Neural cell (in vitro differentiated cells): ENCODE results near the gene CHST1. TPM values are rescaled to one million over a fixed set of nuclear protein-coding genes. Genes with fewer than 3 reads are reported as not detected.

Source experiments
- H2AFZ ChIP-seq: fragments of 200-600, 300-800 bp; sonication (generic), shearing (Covaris generic); 2 replicates; pipeline ENCODE4 v1.6.0; 2014; ENCODE audit warnings: low read depth, mild to moderate bottlenecking, antibody characterized with exemption, low read length, moderate library complexity
- H3F3A ChIP-seq: fragments of 200-600 bp; shearing (Covaris generic); 2 replicates; pipeline ENCODE4 v1.6.1; 2016; ENCODE audit warnings: mild to moderate bottlenecking, moderate library complexity, mixed read lengths, antibody characterized with exemption, low read length; ENCODE audit not compliant: insufficient read depth, poor library complexity, severe bottlenecking
- H3K27ac ChIP-seq: fragments of 200-600, 300-800 bp; sonication (generic), shearing (Covaris generic); 2 replicates; pipeline ENCODE4 v1.5.1; 2014; ENCODE audit warnings: mild to moderate bottlenecking, low read length, moderate library complexity
- H3K27me3 ChIP-seq: fragments of 300-800, 200-600 bp; sonication (generic), shearing (Covaris generic); 2 replicates; pipeline ENCODE4 v1.6.0; 2014; ENCODE audit warnings: mild to moderate bottlenecking, low read depth, low read length, moderate library complexity; ENCODE audit not compliant: insufficient read depth
- H3K36me3 ChIP-seq: fragments of 300-800, 200-600 bp; sonication (generic), shearing (Covaris generic); 2 replicates; pipeline ENCODE4 v1.5.1; 2014; ENCODE audit warnings: mild to moderate bottlenecking, antibody characterized with exemption, low read length, moderate library complexity; ENCODE audit not compliant: insufficient read depth
- H3K4me2 ChIP-seq: fragments of 300-800, 200-600 bp; sonication (generic), shearing (Covaris generic); 2 replicates; pipeline ENCODE4 v1.6.0; 2014; ENCODE audit warnings: mild to moderate bottlenecking, low read length
- H3K4me3 ChIP-seq: fragments of 300-800, 200-600 bp; sonication (generic), shearing (Covaris generic); 2 replicates; pipeline ENCODE4 v1.5.1; 2014; ENCODE audit warnings: mild to moderate bottlenecking, low read length, moderate library complexity
- H3K79me2 ChIP-seq: fragments of 200-600 bp; shearing (Covaris generic); replicated peaks from 2 replicates; pipeline ENCODE4 v1.6.0; 2014; ENCODE audit warnings: mild to moderate bottlenecking, low read length, moderate library complexity; ENCODE audit not compliant: insufficient read depth
- H3K9ac ChIP-seq: fragments of 300-800, 200-600 bp; sonication (generic), shearing (Covaris generic); 2 replicates; pipeline ENCODE4 v1.6.1; 2016; ENCODE audit warnings: mild to moderate bottlenecking, low read length, mixed read lengths
- H3K9me2 ChIP-seq: fragments of 200-600 bp; shearing (Covaris generic); 2 replicates; pipeline ENCODE4 v1.6.1; 2016; ENCODE audit warnings: mild to moderate bottlenecking, low read length, mixed read lengths; ENCODE audit not compliant: insufficient read depth
- H3K9me3 ChIP-seq: fragments of 200-600, 300-800 bp; sonication (generic), shearing (Covaris generic); 2 replicates; pipeline ENCODE4 v1.6.1; 2016; ENCODE audit warnings: mild to moderate bottlenecking, mixed run types, low read length, moderate library complexity, mixed read lengths
- H4K20me1 ChIP-seq: fragments of 200-600 bp; shearing (Covaris generic); 2 replicates; pipeline ENCODE4 v1.6.1; 2016; ENCODE audit warnings: mild to moderate bottlenecking, mixed run types; ENCODE audit not compliant: insufficient read depth
- EZH2 ChIP-seq: fragments of 200-600, 300-800 bp; shearing (Covaris generic), sonication (generic); IDR thresholded peaks from 2 replicates; pipeline ENCODE4 v1.6.1; 2014; ENCODE audit warnings: antibody characterized with exemption, low read length, borderline replicate concordance, mild to moderate bottlenecking; ENCODE audit not compliant: insufficient read depth, poor library complexity, severe bottlenecking
- MXI1 ChIP-seq: fragments of 450-650 bp; conservative IDR thresholded peaks from 2 replicates; pipeline ENCODE4 v1.6.1; 2014; ENCODE audit warnings: antibody characterized with exemption, mild to moderate bottlenecking; ENCODE audit not compliant: poor library complexity, severe bottlenecking
- RAD21 ChIP-seq: fragments of 450-650 bp; conservative IDR thresholded peaks from 2 replicates; pipeline ENCODE4 v1.6.1; 2014; ENCODE audit warnings: antibody characterized with exemption, mild to moderate bottlenecking, moderate library complexity
- SMC3 ChIP-seq: fragments of 450-650 bp; conservative IDR thresholded peaks from 2 replicates; pipeline ENCODE4 v1.6.1; 2014; ENCODE audit warnings: antibody characterized with exemption, mild to moderate bottlenecking, moderate library complexity; ENCODE audit not compliant: poor library complexity
- TAF1 ChIP-seq: IDR thresholded peaks from 2 replicates; pipeline ENCODE4 v1.6.1; 2012; ENCODE audit warnings: low read depth
- polyA plus RNA-seq: library from polyadenylated mRNA; depleted of rRNA; stranded (reverse); fragments of >200 nt; gene quantifications from 2 replicates; pipeline ENCODE4 v1.2.3, GENCODE V29; 2014
- TF ChIP-seq, protein P1 (sequence below): fragments of 450-650 bp; IDR thresholded peaks from 2 replicates; pipeline ENCODE4 v1.5.1; 2014; ENCODE audit warnings: antibody characterized with exemption, mild to moderate bottlenecking, moderate library complexity; ENCODE audit not compliant: poor library complexity, severe bottlenecking

The CHST1 gene
- polyA plus RNA-seq, 1 donor from 2014 or later, result 16.2 TPM

DNA sequence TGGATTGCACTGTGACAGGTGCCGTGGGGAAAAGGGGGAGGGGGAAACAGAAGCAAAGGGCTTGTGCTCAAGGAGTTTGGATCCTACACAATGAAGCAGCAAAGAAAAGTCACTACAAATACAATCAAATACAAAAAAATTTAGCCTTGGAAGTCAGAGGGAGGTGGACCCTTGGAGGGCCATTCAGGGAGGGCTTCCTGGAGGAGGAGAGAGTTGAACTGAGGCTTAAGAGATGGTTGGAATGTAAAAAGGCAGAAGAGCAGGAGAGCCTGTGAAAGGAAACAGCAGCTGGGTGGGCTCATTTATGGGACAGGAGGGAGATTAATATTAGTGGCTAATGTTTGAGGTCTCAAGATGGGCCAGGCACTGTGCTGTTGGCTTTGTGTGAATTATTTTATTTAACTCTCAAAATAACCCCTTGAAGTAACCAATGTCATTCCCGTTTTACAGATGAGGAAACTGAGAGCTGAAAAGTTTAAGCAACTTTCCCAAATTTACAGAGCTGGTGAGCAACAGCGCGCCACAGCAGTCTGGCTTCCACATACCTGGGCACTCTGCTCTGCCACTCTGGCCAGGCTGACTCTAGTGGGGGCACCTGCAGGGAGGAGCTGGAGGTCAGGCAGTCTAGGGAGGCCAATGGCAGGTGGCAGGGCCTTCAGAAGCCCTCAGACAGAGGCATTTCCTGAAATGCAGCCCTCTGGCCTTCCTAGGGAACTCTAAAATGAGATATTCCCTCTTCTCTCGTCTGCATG is 2.7 kb upstream of the CHST1 start:
- Histone ChIP-seq H3K9me2 (no peaks in the 10 kb centered on the region), H3K9ac (no peak overlapping the region), H3F3A (no peaks in the 10 kb centered on the region), H3K9me3 (no peaks in the 10 kb centered on the region), H3K27me3 (no peaks in the 10 kb centered on the region), H3K79me2 (peaks cover 12% of the 10 kb centered on the region), H3K36me3 (no peaks in the 10 kb centered on the region), H3K4me2 (no peak overlapping the region), H3K4me3 (no peak overlapping the region), H3K27ac (no peak overlapping the region), H4K20me1 (no peaks in the 10 kb centered on the region), H2AFZ (no peak overlapping the region)
- TF ChIP-seq SMC3 (no peak), TAF1 (no peak), RAD21 (no peak), EZH2 (no peak)

DNA sequence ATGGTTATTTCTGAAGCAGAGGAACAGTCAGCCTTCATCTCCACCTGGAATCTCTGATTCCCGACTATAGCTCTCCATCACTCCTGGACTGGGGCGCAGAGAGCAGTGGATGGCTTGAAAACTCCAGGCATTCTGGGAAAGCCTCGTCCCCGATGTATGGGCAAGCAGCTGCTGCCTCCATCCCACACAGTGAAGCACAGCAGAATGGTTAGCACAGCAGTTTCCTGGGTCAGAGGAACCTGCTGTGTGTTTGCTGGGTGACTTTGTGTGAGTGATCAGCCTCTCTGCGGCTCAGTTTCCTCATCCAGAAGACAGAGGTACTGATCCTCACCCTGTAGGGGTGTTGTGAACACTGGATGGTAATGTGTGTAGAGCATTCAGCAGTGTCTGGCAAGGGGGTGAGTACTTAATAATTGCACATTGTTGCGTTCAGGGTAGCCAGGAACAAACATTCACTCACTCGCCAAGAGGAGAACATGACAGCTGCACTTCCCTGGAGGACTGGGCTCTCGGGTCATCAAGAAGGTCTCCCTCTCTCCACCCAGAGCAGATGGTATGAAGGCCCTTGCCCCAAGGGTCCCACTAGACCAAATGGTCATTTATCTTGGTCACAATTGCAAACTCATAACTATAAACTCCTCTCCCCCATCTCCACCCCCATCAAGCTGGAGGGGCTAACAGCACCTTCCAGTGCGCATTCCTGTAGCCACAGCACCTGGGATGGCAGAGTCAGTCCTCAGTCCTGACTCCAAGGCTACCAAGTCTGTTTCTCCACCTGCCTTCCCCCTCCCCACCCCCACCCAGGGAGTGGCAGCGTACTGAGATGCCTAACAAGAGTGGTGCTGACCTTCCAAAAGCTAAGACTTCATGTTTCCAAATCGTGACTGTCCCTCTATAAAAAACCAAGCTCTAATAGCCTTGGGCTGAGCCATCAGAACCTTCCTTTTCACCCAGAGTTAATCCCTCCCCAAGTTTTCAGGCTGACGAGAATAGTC is 1.5 kb upstream of the CHST1 start:
- no peak overlapping the region for H3K4me3 ChIP-seq
- no peaks in the 10 kb centered on the region for H3K9me3 ChIP-seq
- peaks cover 15% of the 10 kb centered on the region for H3K79me2 ChIP-seq
- H3K27ac ChIP-seq, result no peak overlapping the region
- no peaks in the 10 kb centered on the region for H3K36me3 ChIP-seq
- no peaks in the 10 kb centered on the region for H3K27me3 ChIP-seq
- no peak overlapping the region for H2AFZ ChIP-seq
- no peaks in the 10 kb centered on the region for H4K20me1 ChIP-seq
- no peak overlapping the region for H3K9ac ChIP-seq
- H3K4me2 ChIP-seq, result no peak overlapping the region
- H3F3A ChIP-seq, result no peaks in the 10 kb centered on the region
- H3K9me2 ChIP-seq, result no peaks in the 10 kb centered on the region
- TF ChIP-seq, protein P1, sequence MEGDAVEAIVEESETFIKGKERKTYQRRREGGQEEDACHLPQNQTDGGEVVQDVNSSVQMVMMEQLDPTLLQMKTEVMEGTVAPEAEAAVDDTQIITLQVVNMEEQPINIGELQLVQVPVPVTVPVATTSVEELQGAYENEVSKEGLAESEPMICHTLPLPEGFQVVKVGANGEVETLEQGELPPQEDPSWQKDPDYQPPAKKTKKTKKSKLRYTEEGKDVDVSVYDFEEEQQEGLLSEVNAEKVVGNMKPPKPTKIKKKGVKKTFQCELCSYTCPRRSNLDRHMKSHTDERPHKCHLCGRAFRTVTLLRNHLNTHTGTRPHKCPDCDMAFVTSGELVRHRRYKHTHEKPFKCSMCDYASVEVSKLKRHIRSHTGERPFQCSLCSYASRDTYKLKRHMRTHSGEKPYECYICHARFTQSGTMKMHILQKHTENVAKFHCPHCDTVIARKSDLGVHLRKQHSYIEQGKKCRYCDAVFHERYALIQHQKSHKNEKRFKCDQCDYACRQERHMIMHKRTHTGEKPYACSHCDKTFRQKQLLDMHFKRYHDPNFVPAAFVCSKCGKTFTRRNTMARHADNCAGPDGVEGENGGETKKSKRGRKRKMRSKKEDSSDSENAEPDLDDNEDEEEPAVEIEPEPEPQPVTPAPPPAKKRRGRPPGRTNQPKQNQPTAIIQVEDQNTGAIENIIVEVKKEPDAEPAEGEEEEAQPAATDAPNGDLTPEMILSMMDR, result no peak

DNA sequence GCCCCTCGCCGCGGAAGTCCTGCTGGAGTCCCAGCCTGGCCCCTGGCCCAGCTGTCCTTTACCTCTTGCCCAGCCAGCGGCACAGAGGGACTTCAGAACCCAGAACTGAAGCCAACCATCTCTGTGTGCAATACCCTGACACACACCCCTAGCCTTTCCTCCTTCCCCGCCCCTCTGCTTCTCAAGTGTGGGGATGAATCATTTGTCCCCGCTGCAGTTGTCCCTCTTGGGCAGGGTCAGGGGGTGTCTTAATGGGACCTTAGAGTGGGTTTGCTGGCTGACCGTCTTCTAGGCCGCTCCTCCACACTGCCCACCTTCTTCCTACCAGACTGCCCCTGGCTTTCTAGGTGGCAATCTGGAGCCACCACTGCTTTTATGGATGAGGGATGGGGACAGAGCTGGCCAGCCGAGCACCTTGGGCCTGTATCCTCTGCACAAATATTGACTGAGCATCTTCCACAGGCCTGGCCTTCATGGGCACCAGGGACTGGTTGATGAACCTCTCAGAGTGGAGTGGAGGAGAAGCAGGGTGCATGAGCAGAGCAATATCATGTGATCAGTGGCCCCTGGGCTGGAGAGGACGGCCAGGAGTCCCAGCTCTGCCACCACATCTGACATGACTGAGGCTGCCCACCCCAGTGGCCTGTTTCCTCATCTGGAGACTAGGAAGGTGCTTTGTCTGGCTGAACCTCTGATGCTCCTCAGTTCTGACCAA is 668 bp upstream of the CHST1 start:
- no peaks in the 10 kb centered on the region for H3K9me3 ChIP-seq
- no peaks in the 10 kb centered on the region for H3F3A ChIP-seq
- no peak overlapping the region for H2AFZ ChIP-seq
- no peaks in the 10 kb centered on the region for H4K20me1 ChIP-seq
- H3K9me2 ChIP-seq, result no peaks in the 10 kb centered on the region
- no peaks in the 10 kb centered on the region for H3K36me3 ChIP-seq
- H3K4me2 ChIP-seq, result no peak overlapping the region
- peak overlapping the region; percentile 80 for H3K9ac ChIP-seq
- TF ChIP-seq MXI1 (no peak), TAF1 (no peak)
- no peak overlapping the region for H3K27ac ChIP-seq
- peak overlapping the region; percentile 96 for H3K4me3 ChIP-seq
- no peaks in the 10 kb centered on the region for H3K27me3 ChIP-seq
- H3K79me2 ChIP-seq, result peaks cover 22% of the 10 kb centered on the region
